ENCODE measurements around the gene MYO10.

The MYO10 gene

DNA sequence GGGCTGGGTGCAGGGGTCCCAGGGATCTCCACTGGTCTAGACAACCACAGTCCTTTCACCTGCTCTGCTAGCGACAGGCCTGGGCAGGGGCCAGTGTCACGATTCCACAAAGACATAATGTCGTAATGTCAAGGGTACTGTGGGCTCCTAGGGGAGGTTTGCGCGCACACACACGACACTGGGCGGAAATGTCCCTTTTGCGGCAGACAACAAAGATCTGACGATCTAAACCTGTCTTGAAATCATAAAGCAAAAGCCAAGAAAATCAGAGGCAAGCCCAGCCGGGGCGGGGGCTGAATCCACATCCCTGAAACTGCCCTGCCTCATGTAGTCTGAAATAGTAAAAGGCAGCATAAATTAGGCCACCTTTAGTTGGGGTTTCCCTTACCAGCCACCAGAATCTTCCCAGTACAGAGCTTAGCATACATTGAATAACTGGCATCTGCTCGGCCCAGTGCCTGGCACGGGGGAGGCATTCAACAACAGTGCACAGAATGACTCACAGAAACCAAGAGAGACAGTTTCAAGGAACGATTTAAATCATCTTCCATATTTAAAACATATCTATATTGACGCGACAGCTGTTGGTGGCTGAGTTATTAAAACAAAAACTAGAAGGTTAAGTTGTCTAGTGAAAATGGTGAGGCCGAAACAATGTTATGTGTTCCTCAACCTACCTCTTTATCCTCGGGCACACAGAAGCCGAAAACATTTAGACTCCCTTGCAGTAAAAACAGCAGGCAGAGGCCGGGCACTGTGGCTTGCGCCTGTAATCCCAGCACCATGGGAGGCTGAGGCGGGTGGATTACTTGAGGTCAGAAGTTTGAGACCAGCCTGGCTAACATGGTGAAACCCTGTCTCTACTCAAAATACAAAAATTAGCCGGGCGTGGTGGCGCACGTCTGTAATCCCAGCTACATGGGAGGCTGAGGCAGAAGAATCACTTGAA is 151.0 kb downstream of the MYO10 start:
- TF ChIP-seq, protein P1, sequence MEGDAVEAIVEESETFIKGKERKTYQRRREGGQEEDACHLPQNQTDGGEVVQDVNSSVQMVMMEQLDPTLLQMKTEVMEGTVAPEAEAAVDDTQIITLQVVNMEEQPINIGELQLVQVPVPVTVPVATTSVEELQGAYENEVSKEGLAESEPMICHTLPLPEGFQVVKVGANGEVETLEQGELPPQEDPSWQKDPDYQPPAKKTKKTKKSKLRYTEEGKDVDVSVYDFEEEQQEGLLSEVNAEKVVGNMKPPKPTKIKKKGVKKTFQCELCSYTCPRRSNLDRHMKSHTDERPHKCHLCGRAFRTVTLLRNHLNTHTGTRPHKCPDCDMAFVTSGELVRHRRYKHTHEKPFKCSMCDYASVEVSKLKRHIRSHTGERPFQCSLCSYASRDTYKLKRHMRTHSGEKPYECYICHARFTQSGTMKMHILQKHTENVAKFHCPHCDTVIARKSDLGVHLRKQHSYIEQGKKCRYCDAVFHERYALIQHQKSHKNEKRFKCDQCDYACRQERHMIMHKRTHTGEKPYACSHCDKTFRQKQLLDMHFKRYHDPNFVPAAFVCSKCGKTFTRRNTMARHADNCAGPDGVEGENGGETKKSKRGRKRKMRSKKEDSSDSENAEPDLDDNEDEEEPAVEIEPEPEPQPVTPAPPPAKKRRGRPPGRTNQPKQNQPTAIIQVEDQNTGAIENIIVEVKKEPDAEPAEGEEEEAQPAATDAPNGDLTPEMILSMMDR (IDR thresholded peaks at IDR 0.05; ENCODE audit: extremely low read depth, missing control alignments): no peak
- DNase-seq (ENCODE audit: low spot score): no peak

DNA sequence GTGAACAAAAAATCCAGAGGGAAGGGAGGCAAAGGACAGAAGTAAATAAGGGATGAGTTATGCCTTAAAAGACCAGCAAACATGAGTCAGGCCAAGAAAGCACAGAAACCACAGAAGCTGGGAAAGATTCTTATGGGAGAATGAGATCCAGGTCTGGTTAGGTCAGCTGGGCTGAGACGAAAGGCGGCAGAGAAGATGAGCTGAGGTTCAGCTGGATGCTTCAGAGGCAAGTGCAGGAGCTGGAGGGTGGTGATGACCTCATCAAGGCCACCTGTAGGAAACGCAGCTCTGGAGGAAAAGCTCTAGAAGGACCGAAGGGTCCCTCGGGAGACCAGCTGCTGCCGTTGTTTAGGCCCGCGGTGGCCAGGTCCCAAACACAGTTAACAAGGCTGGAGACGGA is 152.0 kb downstream of the MYO10 start:
- TF ChIP-seq, protein P1 (IDR thresholded peaks at IDR 0.05; ENCODE audit: extremely low read depth, missing control alignments): no peak
- DNase-seq (ENCODE audit: low spot score): no peak

DNA sequence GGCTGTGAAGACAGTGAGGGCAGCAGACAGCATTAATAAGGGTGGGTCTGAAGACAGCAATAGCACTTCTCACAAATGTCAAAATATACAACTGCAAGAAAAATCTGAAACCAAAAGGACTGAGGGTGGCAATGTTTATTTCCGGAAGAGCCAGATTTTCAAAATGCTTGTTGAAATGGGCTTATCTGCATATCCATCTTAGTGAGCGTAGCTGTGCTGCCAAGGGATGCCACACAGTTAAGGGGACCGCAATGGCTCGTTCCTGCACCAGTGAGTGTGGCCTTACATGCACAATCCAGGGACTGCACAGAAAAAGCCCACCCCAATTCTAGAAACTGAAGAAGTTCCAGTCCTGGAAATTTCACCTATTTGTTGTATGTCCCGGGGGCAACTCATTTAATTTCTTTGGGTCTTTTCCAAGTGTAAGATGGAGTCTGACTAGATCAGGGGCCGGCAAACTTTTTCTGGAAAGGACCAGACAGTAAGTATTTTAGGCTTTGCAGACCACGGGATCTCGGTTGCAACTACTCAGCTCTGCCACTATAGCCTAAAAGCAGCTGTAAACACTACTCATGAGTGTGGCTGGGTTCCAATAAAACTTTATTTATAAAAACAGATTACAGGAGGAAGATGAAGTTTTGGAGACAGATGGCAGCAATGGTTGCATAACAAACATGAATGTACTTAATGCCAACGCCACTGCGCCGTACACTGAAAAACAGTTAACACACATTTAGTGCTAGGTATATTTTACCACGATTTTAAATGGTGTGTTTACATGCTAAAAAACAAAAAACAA is 154.1 kb downstream of the MYO10 start:
- TF ChIP-seq, protein P1 (IDR thresholded peaks at IDR 0.05; ENCODE audit: extremely low read depth, missing control alignments): no peak
- DNase-seq (ENCODE audit: low spot score): no peak

DNA sequence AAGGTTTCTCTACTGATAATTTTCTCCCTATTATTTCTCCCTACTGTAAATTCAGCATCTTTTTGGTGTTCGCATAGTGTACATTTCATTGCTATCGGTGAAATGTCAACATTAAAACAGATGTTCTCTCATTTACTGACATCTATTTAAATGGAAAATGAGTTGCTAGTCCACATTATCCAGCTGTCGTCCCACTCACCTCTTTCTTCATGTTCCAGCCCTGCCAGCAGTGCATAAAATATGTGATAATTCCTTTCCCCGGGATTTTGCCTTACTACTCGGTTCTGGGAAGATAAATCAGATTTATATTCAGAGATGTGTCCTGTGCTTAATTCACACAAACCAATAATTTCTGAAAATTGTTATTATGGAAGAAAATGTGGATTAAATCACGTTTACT is 155.8 kb downstream of the MYO10 start:
- TF ChIP-seq, protein P1 (IDR thresholded peaks at IDR 0.05; ENCODE audit: extremely low read depth, missing control alignments): no peak
- DNase-seq (ENCODE audit: low spot score): no peak

DNA sequence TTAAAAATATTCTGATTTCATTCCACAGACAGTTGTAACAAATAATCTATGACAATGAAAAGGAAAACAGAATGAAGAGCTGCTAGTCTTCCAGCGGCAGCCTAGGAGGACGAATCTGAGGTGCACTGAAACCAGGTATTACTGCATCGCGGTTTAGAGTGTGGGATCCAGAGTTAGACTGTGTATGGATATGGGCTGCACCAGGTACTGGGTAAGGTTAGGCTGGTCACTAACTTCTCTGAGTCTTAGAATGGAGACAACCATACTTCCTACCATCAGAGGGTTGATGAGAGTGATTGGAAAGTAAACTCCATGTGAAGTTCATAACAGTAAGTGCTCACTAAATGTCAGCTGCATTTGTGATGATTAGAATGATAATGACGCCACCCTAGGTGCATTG is 158.7 kb downstream of the MYO10 start:
- DNase-seq (ENCODE audit: low spot score): no peak
- TF ChIP-seq, protein P1 (IDR thresholded peaks at IDR 0.05; ENCODE audit: extremely low read depth, missing control alignments): no peak

DNA sequence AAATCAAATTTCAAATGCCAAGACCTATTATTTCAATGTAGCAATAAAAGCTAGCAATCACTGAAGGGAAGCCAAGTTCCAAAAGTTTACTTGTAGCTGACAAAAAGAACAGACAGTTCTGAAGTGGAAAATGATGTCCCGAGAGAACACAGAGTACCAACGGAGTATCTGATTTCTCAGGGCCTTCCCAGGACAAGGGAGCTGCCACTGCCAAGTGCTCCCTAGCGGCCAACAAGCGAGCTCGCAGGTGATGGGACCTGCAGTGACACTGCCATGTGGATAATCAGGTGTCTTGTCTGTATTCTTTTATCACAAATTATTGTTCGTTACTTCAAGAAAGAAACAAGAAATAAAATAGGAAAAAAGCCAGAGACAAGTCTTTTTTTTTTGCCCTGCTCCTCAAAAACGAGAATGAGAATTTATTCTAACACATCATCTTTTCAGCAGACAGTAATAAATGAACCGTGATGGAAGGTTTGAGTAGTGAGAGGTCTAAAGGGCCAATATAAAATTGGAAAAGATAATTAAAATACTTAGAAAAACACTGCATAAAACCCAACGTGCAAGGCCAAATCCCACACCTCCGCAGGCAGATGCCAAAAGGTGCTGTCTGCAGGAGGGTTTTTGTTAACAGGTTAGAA is 159.4 kb downstream of the MYO10 start:
- TF ChIP-seq, protein P1 (IDR thresholded peaks at IDR 0.05; ENCODE audit: extremely low read depth, missing control alignments): no peak
- DNase-seq (ENCODE audit: low spot score): no peak
